ENCODE results near the gene ASB6. TPM values are rescaled to one million over a fixed set of nuclear protein-coding genes. Genes with fewer than 3 reads are reported as not detected.

The ASB6 gene
- total RNA-seq, 1 donor from 2014 or later, result 26.2 TPM

DNA sequence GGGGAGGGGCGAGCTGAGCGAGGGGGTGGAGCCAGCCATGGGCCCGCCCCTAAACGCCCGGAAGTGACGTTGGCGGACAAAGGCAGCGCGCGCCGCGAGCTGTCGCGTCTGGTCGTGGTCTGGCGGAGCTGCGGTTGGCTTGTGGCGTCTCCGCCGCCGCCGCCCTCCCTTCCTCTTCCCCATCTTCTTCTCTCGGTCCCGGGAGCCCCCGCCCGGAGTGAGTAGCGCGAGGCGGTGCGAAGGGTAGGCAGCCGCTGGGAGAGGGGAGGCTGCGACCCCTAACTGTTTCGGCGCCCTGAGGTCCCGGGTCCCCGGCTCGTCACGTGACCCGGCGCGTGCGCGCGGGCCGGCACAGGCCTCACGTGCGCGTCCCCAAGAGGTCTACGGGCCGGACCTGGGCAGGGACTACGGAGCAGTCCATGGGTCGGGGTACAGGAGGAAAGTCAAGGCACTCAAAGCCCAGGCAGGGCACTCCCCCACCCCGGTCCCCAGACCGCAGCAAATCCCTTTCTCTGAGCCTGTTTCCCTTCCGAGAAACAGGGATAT, 15.8 kb downstream of the ASB6 start, which contains the start of gene NTMT1:
Gene NTMT1 (plus strand): TSS at position 85 of the 546 bp plus-strand sequence. CDS start 6,541 bp downstream, outside the sequence.
- peaks cover 6% of the 10 kb centered on the region for H3K27me3 Mint-ChIP-seq (ENCODE audit: unreplicated experiment)
- no peaks in the 10 kb centered on the region for H3K9me3 Mint-ChIP-seq (ENCODE audit: unreplicated experiment)
- peak within 1 kb of the TSS; percentile 86 for H3K4me3 Mint-ChIP-seq (ENCODE audit: unreplicated experiment)
- TF ChIP-seq, protein P1, sequence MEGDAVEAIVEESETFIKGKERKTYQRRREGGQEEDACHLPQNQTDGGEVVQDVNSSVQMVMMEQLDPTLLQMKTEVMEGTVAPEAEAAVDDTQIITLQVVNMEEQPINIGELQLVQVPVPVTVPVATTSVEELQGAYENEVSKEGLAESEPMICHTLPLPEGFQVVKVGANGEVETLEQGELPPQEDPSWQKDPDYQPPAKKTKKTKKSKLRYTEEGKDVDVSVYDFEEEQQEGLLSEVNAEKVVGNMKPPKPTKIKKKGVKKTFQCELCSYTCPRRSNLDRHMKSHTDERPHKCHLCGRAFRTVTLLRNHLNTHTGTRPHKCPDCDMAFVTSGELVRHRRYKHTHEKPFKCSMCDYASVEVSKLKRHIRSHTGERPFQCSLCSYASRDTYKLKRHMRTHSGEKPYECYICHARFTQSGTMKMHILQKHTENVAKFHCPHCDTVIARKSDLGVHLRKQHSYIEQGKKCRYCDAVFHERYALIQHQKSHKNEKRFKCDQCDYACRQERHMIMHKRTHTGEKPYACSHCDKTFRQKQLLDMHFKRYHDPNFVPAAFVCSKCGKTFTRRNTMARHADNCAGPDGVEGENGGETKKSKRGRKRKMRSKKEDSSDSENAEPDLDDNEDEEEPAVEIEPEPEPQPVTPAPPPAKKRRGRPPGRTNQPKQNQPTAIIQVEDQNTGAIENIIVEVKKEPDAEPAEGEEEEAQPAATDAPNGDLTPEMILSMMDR (IDR thresholded peaks at IDR 0.05; ENCODE audit: unreplicated experiment), result no peak
- peak; percentile 88 for DNase-seq (ENCODE audit: low spot score)
- H3K27ac Mint-ChIP-seq (ENCODE audit: unreplicated experiment), result peak within 1 kb of the TSS; percentile 59
- no peaks in the 10 kb centered on the region for H3K36me3 Mint-ChIP-seq (ENCODE audit: low read depth, unreplicated experiment)
- peaks cover 22% of the 10 kb centered on the region for H3K4me1 Mint-ChIP-seq (ENCODE audit: unreplicated experiment)

- DNase-seq (ENCODE audit: low spot score), result no peak
- Mint-ChIP-seq H3K9me3 (ENCODE audit: unreplicated experiment) (no peaks in the 10 kb centered on the region), H3K27ac (ENCODE audit: unreplicated experiment) (no peak overlapping the region), H3K4me1 (ENCODE audit: unreplicated experiment) (peaks cover 25% of the 10 kb centered on the region), H3K4me3 (ENCODE audit: unreplicated experiment) (no peak overlapping the region), H3K36me3 (ENCODE audit: low read depth, unreplicated experiment) (no peaks in the 10 kb centered on the region), H3K27me3 (ENCODE audit: unreplicated experiment) (peaks cover 11% of the 10 kb centered on the region)
- TF ChIP-seq, protein P1 (IDR thresholded peaks at IDR 0.05; ENCODE audit: unreplicated experiment), result no peak
Observed at GRCh38 chr9:129624947-129625346, 17.0 kb downstream of the ASB6 start.

DNA sequence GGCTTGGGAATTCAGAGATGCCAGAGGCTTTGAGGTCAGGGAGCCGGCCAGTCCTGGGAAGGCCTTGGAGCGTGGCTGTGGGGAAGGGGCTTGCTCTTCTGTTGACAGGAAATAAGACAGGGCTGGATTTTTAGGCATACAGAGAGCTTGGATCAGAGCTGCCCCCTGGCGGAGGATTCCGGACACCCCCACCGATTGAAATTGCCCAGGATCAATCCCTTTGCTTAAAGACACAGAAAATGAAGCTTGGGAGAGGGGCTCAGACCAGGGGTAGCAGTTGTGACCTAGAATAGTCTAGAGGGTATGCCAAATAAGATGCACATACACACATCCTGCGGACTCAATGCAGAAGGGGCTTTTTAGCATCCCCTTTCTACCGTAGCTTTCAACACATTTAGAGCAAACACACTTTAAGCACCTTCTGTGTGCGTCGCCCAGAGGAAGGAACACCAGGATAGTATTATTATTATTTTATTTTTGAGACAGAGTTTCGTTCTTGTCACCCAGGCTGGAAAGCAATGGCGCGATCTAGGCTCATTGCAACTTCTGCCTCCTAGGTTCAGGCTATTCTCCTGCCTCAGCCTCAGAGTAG, 17.7 kb downstream of the ASB6 start:
- peaks cover 12% of the 10 kb centered on the region for H3K27me3 Mint-ChIP-seq (ENCODE audit: unreplicated experiment)
- H3K4me1 Mint-ChIP-seq (ENCODE audit: unreplicated experiment), result peaks cover 25% of the 10 kb centered on the region
- H3K4me3 Mint-ChIP-seq (ENCODE audit: unreplicated experiment), result peak overlapping the region; percentile 73
- TF ChIP-seq, protein P1 (IDR thresholded peaks at IDR 0.05; ENCODE audit: unreplicated experiment), result peak; percentile 63
- peak; percentile 83 for DNase-seq (ENCODE audit: low spot score)
- H3K27ac Mint-ChIP-seq (ENCODE audit: unreplicated experiment), result no peak overlapping the region
- peaks cover under 1% of the 10 kb centered on the region for H3K36me3 Mint-ChIP-seq (ENCODE audit: low read depth, unreplicated experiment)
- no peaks in the 10 kb centered on the region for H3K9me3 Mint-ChIP-seq (ENCODE audit: unreplicated experiment)

GRCh38 chr9:129623331-129623730, 18.6 kb downstream of the ASB6 start:
- Mint-ChIP-seq H3K27ac (ENCODE audit: unreplicated experiment) (no peak overlapping the region), H3K27me3 (ENCODE audit: unreplicated experiment) (peaks cover 18% of the 10 kb centered on the region), H3K36me3 (ENCODE audit: low read depth, unreplicated experiment) (peaks cover 5% of the 10 kb centered on the region), H3K4me1 (ENCODE audit: unreplicated experiment) (peaks cover 25% of the 10 kb centered on the region), H3K9me3 (ENCODE audit: unreplicated experiment) (no peaks in the 10 kb centered on the region), H3K4me3 (ENCODE audit: unreplicated experiment) (no peak overlapping the region)
- no peak for DNase-seq (ENCODE audit: low spot score)
- TF ChIP-seq, protein P1 (IDR thresholded peaks at IDR 0.05; ENCODE audit: unreplicated experiment), result no peak

DNA sequence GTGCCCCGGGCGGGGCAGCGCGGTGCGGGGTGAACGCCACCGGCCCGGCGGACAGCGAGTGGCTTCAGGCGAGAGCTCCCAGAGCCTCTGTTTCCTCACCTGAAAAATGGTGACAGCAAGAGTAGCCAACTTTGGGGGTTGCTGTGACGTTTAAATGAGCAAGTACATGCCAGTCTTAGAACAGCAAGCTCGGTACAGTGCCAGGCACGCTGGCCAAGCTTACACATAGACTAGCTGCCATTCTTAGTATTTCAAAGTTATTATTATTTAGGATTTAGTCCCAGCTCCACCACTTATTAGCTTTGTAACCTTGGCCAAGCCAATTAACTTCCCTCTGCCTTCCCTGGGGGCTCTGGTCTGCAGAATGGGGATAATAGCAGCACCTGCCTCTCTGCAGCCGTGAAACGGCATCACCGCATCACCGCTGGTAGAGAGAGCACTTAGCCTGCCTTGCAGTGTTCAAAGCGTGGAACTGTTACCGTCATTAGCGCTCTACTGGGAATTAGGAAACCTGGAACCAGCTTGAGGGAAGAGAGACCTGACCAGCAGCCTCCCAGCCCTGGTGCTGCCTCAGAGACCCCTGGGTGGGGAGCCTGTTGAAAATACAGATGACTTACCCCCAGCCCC, 21.2 kb downstream of the ASB6 start, which contains the start of gene C9orf50:
Gene C9orf50 (minus strand): TSS at position 433 of the 627 bp plus-strand sequence. CDS start 527 bp downstream, outside the sequence.
- TF ChIP-seq, protein P1 (IDR thresholded peaks at IDR 0.05; ENCODE audit: unreplicated experiment), result no peak
- Mint-ChIP-seq H3K36me3 (ENCODE audit: low read depth, unreplicated experiment) (peaks cover 5% of the 10 kb centered on the region), H3K9me3 (ENCODE audit: unreplicated experiment) (no peaks in the 10 kb centered on the region), H3K4me1 (ENCODE audit: unreplicated experiment) (peaks cover 10% of the 10 kb centered on the region), H3K27me3 (ENCODE audit: unreplicated experiment) (peaks cover 18% of the 10 kb centered on the region), H3K27ac (ENCODE audit: unreplicated experiment) (no peak within 1 kb of the TSS), H3K4me3 (ENCODE audit: unreplicated experiment) (peak within 1 kb of the TSS; percentile 47)
- no peak for DNase-seq (ENCODE audit: low spot score)

Data from endothelial cell (in vitro differentiated cells).